ENCODE data around the gene GPR68. TPM values are rescaled to one million over a fixed set of nuclear protein-coding genes. Genes with fewer than 3 reads are reported as not detected.

The GPR68 gene
- total RNA-seq, 1 donor from 2014 or later, result 0.42 TPM

DNA sequence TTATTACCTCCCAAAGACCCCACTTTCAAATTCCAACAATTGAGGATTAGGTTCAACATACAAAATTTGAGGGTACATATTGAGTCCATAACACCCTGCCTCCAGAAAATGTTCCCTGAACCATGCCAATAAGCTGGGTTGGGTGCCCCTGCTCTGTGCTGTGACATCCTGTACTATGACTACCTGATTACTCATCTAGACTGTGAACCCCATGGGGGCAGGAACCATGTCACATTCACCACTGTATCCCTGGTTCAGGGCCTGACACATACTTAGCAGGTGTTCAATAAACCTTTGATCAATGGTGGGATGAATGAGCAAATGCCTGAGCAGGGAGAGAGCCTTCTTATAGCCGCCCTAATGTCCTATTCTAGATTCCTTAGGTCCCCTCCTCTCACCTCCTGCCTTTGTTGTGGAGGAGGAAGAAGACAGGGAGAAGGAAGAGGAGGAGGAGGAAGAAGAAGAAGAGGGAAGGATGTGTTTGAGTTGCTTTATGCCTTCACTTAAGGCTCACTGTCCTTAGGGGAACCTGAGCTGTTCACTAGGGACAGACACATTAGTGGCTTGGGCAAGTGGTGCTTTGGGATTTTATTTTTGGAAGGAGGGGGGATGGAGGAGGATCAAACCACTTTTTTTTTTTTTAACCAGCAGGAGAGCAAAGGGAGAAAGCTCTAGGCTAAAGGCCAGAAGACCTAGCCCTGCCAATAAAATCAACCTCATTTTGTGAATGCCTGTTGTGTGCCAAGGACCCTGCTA lies 21.3 kb downstream of the GPR68 start:
- H3K27me3 Mint-ChIP-seq (ENCODE audit: low read depth), result no peaks in the 10 kb centered on the region
- H3K4me1 Mint-ChIP-seq (ENCODE audit: low read depth), result peaks cover 4% of the 10 kb centered on the region
- H3K9me3 Mint-ChIP-seq (ENCODE audit: low read depth), result no peaks in the 10 kb centered on the region
- DNase-seq (ENCODE audit: low spot score), result no peak
- no peak overlapping the region for H3K27ac Mint-ChIP-seq (ENCODE audit: unreplicated experiment)
- TF ChIP-seq, protein P1, sequence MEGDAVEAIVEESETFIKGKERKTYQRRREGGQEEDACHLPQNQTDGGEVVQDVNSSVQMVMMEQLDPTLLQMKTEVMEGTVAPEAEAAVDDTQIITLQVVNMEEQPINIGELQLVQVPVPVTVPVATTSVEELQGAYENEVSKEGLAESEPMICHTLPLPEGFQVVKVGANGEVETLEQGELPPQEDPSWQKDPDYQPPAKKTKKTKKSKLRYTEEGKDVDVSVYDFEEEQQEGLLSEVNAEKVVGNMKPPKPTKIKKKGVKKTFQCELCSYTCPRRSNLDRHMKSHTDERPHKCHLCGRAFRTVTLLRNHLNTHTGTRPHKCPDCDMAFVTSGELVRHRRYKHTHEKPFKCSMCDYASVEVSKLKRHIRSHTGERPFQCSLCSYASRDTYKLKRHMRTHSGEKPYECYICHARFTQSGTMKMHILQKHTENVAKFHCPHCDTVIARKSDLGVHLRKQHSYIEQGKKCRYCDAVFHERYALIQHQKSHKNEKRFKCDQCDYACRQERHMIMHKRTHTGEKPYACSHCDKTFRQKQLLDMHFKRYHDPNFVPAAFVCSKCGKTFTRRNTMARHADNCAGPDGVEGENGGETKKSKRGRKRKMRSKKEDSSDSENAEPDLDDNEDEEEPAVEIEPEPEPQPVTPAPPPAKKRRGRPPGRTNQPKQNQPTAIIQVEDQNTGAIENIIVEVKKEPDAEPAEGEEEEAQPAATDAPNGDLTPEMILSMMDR (IDR thresholded peaks at IDR 0.05), result no peak
- no peak overlapping the region for H3K4me3 Mint-ChIP-seq (ENCODE audit: unreplicated experiment)
- H3K36me3 Mint-ChIP-seq (ENCODE audit: low read depth), result peaks cover 1% of the 10 kb centered on the region

DNA sequence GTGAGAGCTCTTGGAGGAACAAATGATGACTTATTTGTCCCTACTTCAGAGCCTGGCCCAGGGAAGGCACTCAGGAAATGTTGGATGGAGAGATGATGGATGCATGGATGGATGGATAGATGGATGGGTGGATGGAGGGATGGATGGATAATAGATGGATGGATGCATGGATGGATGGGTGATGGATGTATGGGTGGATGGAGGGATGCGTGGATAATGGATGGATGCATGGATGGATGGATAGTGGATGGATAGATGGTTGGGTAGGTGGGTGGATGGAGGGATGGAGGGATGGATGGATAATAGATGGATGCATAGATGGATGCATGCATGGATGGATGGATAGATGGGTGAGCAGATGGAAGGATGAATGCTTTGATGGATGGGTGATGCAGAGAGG lies 23.2 kb downstream of the GPR68 start:
- TF ChIP-seq, protein P1 (IDR thresholded peaks at IDR 0.05), result no peak
- no peak overlapping the region for H3K27ac Mint-ChIP-seq (ENCODE audit: unreplicated experiment)
- no peak for DNase-seq (ENCODE audit: low spot score)
- no peaks in the 10 kb centered on the region for H3K4me1 Mint-ChIP-seq (ENCODE audit: low read depth)
- H3K27me3 Mint-ChIP-seq (ENCODE audit: low read depth), result no peaks in the 10 kb centered on the region
- no peak overlapping the region for H3K4me3 Mint-ChIP-seq (ENCODE audit: unreplicated experiment)
- peaks cover 1% of the 10 kb centered on the region for H3K36me3 Mint-ChIP-seq (ENCODE audit: low read depth)
- no peaks in the 10 kb centered on the region for H3K9me3 Mint-ChIP-seq (ENCODE audit: low read depth)

DNA sequence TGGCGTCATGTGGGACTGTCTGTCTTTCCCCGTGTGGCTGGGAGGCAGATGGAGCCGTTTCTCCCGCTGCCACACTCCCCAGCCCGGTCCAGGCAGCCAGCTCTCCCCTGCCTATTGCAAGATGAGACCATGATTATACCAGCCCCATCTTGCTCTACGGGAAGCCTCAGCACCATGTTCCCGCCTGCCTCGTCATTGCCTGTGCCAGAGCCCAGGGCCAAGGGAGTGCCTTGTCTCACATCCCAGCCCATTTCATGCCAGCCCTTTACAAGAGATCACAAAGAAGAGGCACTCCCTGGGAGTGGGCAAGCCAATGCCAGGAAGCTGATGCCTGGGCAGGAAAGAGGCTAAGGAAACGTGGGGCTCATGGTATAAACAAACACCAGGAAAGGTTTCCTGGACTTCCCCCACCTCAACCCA lies 23.9 kb downstream of the GPR68 start:
- TF ChIP-seq, protein P1 (IDR thresholded peaks at IDR 0.05), result no peak
- no peaks in the 10 kb centered on the region for H3K27me3 Mint-ChIP-seq (ENCODE audit: low read depth)
- H3K36me3 Mint-ChIP-seq (ENCODE audit: low read depth), result peaks cover 4% of the 10 kb centered on the region
- DNase-seq (ENCODE audit: low spot score), result no peak
- no peak overlapping the region for H3K27ac Mint-ChIP-seq (ENCODE audit: unreplicated experiment)
- no peaks in the 10 kb centered on the region for H3K9me3 Mint-ChIP-seq (ENCODE audit: low read depth)
- H3K4me1 Mint-ChIP-seq (ENCODE audit: low read depth), result no peaks in the 10 kb centered on the region
- no peak overlapping the region for H3K4me3 Mint-ChIP-seq (ENCODE audit: unreplicated experiment)

DNA sequence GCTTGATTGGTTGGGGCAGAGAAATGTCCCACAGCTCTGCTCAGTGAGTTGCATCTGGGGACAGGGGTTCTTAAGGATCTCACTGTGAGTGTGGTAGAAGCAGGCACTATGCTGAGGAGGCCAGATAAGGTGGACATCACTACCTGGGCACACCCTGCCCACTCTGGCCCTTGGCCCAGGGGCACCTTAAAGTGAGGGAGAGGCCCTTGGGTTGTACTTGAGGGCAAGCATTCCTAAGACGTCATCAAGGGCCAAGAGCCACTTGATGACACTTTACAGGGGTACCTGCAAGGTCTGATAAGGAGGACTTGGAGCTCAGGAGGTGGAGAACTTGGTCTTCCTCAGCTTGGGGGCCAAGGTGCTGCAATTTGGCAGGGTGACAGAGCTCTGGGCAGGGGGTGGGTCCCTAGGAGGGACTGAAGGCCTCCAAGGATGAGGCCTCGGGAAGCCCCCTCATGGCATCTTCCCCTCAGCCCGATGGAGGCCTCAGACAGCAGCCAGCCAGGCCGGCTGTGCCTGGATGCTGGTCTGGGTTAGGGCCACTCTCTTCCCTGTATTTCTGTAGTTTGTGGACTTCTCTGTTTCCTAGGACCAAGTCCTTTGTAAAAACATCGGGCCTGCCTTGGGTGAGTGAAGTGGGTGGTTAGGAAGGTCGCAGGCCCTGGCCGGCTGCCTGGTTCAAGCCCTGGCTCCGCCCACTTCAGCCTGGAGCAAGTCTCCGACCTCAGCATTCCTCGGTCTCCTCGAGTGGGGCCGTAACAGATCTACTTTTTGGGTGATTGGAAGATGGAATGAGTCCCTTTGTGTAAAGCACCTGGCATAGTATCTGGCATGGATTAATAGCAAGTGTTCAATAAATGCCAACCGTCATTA lies 24.8 kb downstream of the GPR68 start:
- no peaks in the 10 kb centered on the region for H3K4me1 Mint-ChIP-seq (ENCODE audit: low read depth)
- H3K27me3 Mint-ChIP-seq (ENCODE audit: low read depth), result no peaks in the 10 kb centered on the region
- peaks cover 2% of the 10 kb centered on the region for H3K36me3 Mint-ChIP-seq (ENCODE audit: low read depth)
- H3K9me3 Mint-ChIP-seq (ENCODE audit: low read depth), result no peaks in the 10 kb centered on the region
- H3K27ac Mint-ChIP-seq (ENCODE audit: unreplicated experiment), result no peak overlapping the region
- TF ChIP-seq, protein P1 (IDR thresholded peaks at IDR 0.05), result no peak
- DNase-seq (ENCODE audit: low spot score), result no peak
- H3K4me3 Mint-ChIP-seq (ENCODE audit: unreplicated experiment), result no peak overlapping the region

DNA sequence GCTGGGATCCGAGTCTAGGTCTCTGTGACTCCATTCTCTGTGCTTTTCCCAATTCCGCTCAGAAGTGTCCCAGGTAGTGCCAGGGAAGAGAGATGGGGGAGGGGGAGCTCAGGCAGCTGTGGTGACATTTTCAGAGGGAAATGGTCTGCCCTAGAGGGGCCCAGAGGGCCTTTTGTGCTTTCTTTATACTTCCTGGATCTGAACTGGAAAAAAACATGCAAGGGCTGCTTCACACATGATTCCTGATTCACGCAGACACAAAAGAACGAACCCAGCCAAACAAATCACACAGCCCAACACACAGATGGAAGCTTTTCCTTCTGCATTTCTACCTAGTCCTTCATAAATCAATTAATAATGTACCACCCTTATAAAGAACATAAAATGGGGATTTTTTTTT lies 26.5 kb downstream of the GPR68 start:
- TF ChIP-seq, protein P1 (IDR thresholded peaks at IDR 0.05), result no peak
- no peaks in the 10 kb centered on the region for H3K4me1 Mint-ChIP-seq (ENCODE audit: low read depth)
- no peak overlapping the region for H3K27ac Mint-ChIP-seq (ENCODE audit: unreplicated experiment)
- no peaks in the 10 kb centered on the region for H3K27me3 Mint-ChIP-seq (ENCODE audit: low read depth)
- DNase-seq (ENCODE audit: low spot score), result no peak
- H3K9me3 Mint-ChIP-seq (ENCODE audit: low read depth), result no peaks in the 10 kb centered on the region
- peaks cover 6% of the 10 kb centered on the region for H3K36me3 Mint-ChIP-seq (ENCODE audit: low read depth)
- no peak overlapping the region for H3K4me3 Mint-ChIP-seq (ENCODE audit: unreplicated experiment)

Measured in chondrocyte (in vitro differentiated cells).